H9 (cell line): ENCODE results near the gene TRAFD1. TPM values are rescaled to one million over a fixed set of nuclear protein-coding genes. Genes with fewer than 3 reads are reported as not detected.

Experiments
- DNase-seq: peaks from one replicate; pipeline ENCODE4 v3.0.0-alpha.2; 2017
- H2AFZ ChIP-seq: one replicate; pipeline ENCODE4 v1.6.1; 2013; ENCODE audit warnings: mild to moderate bottlenecking, low read length, control low read depth, moderate library complexity
- H2AK5ac ChIP-seq: 2 replicates; pipeline ENCODE4 v1.6.1; 2013; ENCODE audit warnings: low read length, control low read depth, mixed read lengths; ENCODE audit not compliant: insufficient read length
- H2BK120ac ChIP-seq: one replicate; pipeline ENCODE4 v1.6.1; 2013; ENCODE audit warnings: low read depth, mild to moderate bottlenecking, low read length, control low read depth, inconsistent platforms; ENCODE audit not compliant: poor library complexity, severe bottlenecking
- H2BK12ac ChIP-seq: 2 replicates; pipeline ENCODE4 v1.6.1; 2013; ENCODE audit warnings: low read length, control low read depth, mixed read lengths, low read depth; ENCODE audit not compliant: insufficient read length
- H2BK15ac ChIP-seq: 2 replicates; pipeline ENCODE4 v1.6.1; 2013; ENCODE audit warnings: low read depth, low read length, control low read depth
- H2BK20ac ChIP-seq: one replicate; pipeline ENCODE4 v1.6.1; 2013; ENCODE audit warnings: low read depth, mild to moderate bottlenecking, low read length, control low read depth, inconsistent platforms; ENCODE audit not compliant: poor library complexity, severe bottlenecking
- H2BK5ac ChIP-seq: 2 replicates; pipeline ENCODE4 v1.6.1; 2013; ENCODE audit warnings: low read length, control low read depth, mixed read lengths; ENCODE audit not compliant: insufficient read length
- H3K14ac ChIP-seq: 2 replicates; pipeline ENCODE4 v1.6.1; 2013; ENCODE audit warnings: low read length, control low read depth; ENCODE audit not compliant: insufficient read depth
- H3K18ac ChIP-seq: 2 replicates; pipeline ENCODE4 v1.6.1; 2013; ENCODE audit warnings: low read depth, mild to moderate bottlenecking, mixed read lengths, low read length, control low read depth; ENCODE audit not compliant: insufficient read length
- H3K23ac ChIP-seq: 2 replicates; pipeline ENCODE4 v1.6.1; 2013; ENCODE audit warnings: low read length, control low read depth, mixed read lengths, low read depth; ENCODE audit not compliant: insufficient read length
- H3K23me2 ChIP-seq: 2 replicates; pipeline ENCODE4 v1.6.1; 2013; ENCODE audit warnings: low read depth, mild to moderate bottlenecking, mixed read lengths, low read length, control low read depth; ENCODE audit not compliant: insufficient read length, poor library complexity, severe bottlenecking
- H3K27ac ChIP-seq: 2 replicates; pipeline ENCODE4 v1.5.1; 2013; ENCODE audit warnings: low read length, control low read depth, mixed read lengths, low read depth; ENCODE audit not compliant: insufficient read length
- H3K27me3 ChIP-seq: 2 replicates; pipeline ENCODE4 v1.6.1; 2013; ENCODE audit warnings: low read length, control low read depth, inconsistent platforms; ENCODE audit not compliant: insufficient read depth
- H3K4ac ChIP-seq: 2 replicates; pipeline ENCODE4 v1.6.1; 2013; ENCODE audit warnings: low read depth, mild to moderate bottlenecking, control low read depth, inconsistent platforms, low read length, moderate library complexity
- H3K4me1 ChIP-seq: 2 replicates; pipeline ENCODE4 v1.6.1; 2013; ENCODE audit warnings: low read length, control low read depth, inconsistent platforms; ENCODE audit not compliant: insufficient read depth
- H3K4me2 ChIP-seq: 2 replicates; pipeline ENCODE4 v1.6.1; 2013; ENCODE audit warnings: low read length, control low read depth, mixed read lengths; ENCODE audit not compliant: insufficient read length, insufficient read depth
- H3K56ac ChIP-seq: 2 replicates; pipeline ENCODE4 v1.6.1; 2013; ENCODE audit warnings: low read depth, mild to moderate bottlenecking, mixed read lengths, low read length, control low read depth; ENCODE audit not compliant: insufficient read length
- H3K79me1 ChIP-seq: 2 replicates; pipeline ENCODE4 v1.6.1; 2013; ENCODE audit warnings: low read depth, mild to moderate bottlenecking, moderate library complexity, low read length, control low read depth, inconsistent platforms; ENCODE audit not compliant: insufficient read depth, poor library complexity, severe bottlenecking
- H3K79me2 ChIP-seq: 2 replicates; pipeline ENCODE4 v1.6.1; 2013; ENCODE audit warnings: low read length, control low read depth, inconsistent platforms; ENCODE audit not compliant: insufficient read depth
- H3K9ac ChIP-seq: 2 replicates; pipeline ENCODE4 v1.6.1; 2013; ENCODE audit warnings: low read length, control low read depth, mixed read lengths; ENCODE audit not compliant: insufficient read length; ENCODE audit errors: extremely low read depth
- H3K9me3 ChIP-seq: one replicate; pipeline ENCODE4 v1.6.1; 2013; ENCODE audit warnings: low read depth, low read length, inconsistent platforms; ENCODE audit not compliant: control insufficient read depth
- H3T11ph ChIP-seq: one replicate; pipeline ENCODE4 v1.6.1; 2013; ENCODE audit warnings: mild to moderate bottlenecking, low read length, control low read depth, inconsistent platforms
- H4K20me1 ChIP-seq: one replicate; pipeline ENCODE4 v1.6.1; 2013; ENCODE audit not compliant: control insufficient read depth, insufficient read length, insufficient read depth
- H4K5ac ChIP-seq: 2 replicates; pipeline ENCODE4 v1.6.1; 2013; ENCODE audit warnings: low read depth, mild to moderate bottlenecking, mixed read lengths, low read length, control low read depth; ENCODE audit not compliant: insufficient read length
- H4K8ac ChIP-seq: replicated peaks from 2 replicates; pipeline ENCODE4 v1.6.1; 2013; ENCODE audit warnings: low read length, control low read depth, mixed read lengths, low read depth; ENCODE audit not compliant: insufficient read length
- H4K91ac ChIP-seq: 2 replicates; pipeline ENCODE4 v1.6.1; 2013; ENCODE audit warnings: low read depth, mild to moderate bottlenecking, moderate library complexity, mixed read lengths, low read length, control low read depth; ENCODE audit not compliant: insufficient read length
- H3K27ac Mint-ChIP-seq, 3 experiments: 2 replicates in 2 of 3; 3 replicates in 1 of 3; pipeline ENCODE4 v1.8.0; 2020 to 2021; ENCODE audit warnings: mixed read lengths in 3 of 3, mild to moderate bottlenecking in 1 of 3, moderate library complexity in 1 of 3
- H3K27me3 Mint-ChIP-seq: 2 replicates; pipeline ENCODE4 v1.8.0; 2021; ENCODE audit warnings: low read depth, mild to moderate bottlenecking, moderate library complexity, mixed read lengths
- H3K36me3 Mint-ChIP-seq, 3 experiments: 2 replicates in 2 of 3; 3 replicates in 1 of 3; pipeline ENCODE4 v1.8.0; 2020 to 2021; ENCODE audit warnings: low read depth in 3 of 3, mixed read lengths in 3 of 3; ENCODE audit not compliant: insufficient read depth in 1 of 3
- H3K4me1 Mint-ChIP-seq, 2 experiments: 2 replicates each; pipeline ENCODE4 v1.8.0; 2020; ENCODE audit warnings: mixed read lengths in 2 of 2
- H3K4me3 Mint-ChIP-seq, 2 experiments: 2 replicates in 1 of 2; 3 replicates in 1 of 2; pipeline ENCODE4 v1.8.0; 2020 to 2021; ENCODE audit warnings: mild to moderate bottlenecking in 2 of 2, mixed read lengths in 2 of 2, moderate library complexity in 1 of 2
- H3K9me3 Mint-ChIP-seq, 2 experiments: 2 replicates in 1 of 2; 3 replicates in 1 of 2; pipeline ENCODE4 v1.8.0; 2020; ENCODE audit warnings: mild to moderate bottlenecking in 2 of 2, mixed read lengths in 2 of 2, moderate library complexity in 1 of 2
- CTCF ChIP-seq: fragments of 200-600 bp; sonication (generic); conservative IDR thresholded peaks from 3 replicates; pipeline ENCODE4 v1.8.0; 2021; ENCODE audit warnings: antibody characterized with exemption, mild to moderate bottlenecking
- WGBS: extraction: QIAGEN DNeasy Blood & Tissue Kit; methylation state at CpG from one replicate; pipeline ENCODE4 v1.1.7; 2013; ENCODE audit warnings: missing lambda C conversion rate, low lambda C conversion rate, mixed read lengths; ENCODE audit not compliant: insufficient read length; ENCODE audit errors: extremely low coverage; 5-methylcytosine and 5-hydroxymethylcytosine counted together
- microRNA-seq: library from miRNA; unstranded; fragments of <30 nt; microRNA quantifications from one replicate; pipeline ENCODE4, GENCODE V29; 2020; ENCODE audit warnings: borderline microRNAs expressed
- total RNA-seq: library from RNA; stranded (reverse); gene quantifications from 2 replicates; pipeline ENCODE4 v1.2.1, GENCODE V29; 2021

TRAFD1 gene
- total RNA-seq, 1 experiment from 2014 or later, result 32.0 TPM

DNA sequence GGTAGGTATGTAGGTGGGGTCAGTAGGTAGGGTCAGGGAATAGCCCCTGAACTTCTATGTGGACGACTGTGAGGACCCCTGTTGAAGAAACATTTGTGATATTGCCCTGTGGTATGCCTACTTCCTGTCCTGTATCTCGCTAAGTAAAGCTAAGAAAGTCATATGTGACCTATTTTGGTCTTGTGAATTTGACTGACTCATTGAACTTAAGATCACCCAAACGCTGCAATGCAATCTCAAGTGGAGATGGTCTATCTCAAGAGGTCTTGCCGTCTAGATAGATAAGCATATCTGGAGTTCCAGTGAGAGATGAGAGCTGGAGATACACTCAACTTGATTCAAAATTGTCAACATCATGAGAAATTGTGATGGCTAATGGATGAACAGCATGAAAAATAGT, 73.8 kb downstream of the TRAFD1 start:
- no peak overlapping the region for H3K56ac ChIP-seq
- no peaks in the 10 kb centered on the region for H3K79me1 ChIP-seq
- no peak overlapping the region for H2AK5ac ChIP-seq
- H4K91ac ChIP-seq, result no peak overlapping the region
- Mint-ChIP-seq H3K4me3 (no peak overlapping the region), H3K9me3 (no peaks in the 10 kb centered on the region; a peak in 1 of 5 replicates), H3K4me1 (peaks cover 3 to 4% of the 10 kb centered on the region in 2 experiments; a peak in 3 of 4 replicates), H3K36me3 (peaks cover 10 to 41% (median 26%) of the 10 kb centered on the region in 3 experiments; a peak in 5 of 7 replicates), H3K27me3 (no peaks in the 10 kb centered on the region), H3K27ac (no peak overlapping the region)
- no peak overlapping the region for H2BK20ac ChIP-seq
- no peaks in the 10 kb centered on the region for H3K9me3 ChIP-seq
- H2AFZ ChIP-seq, result no peak overlapping the region
- H2BK120ac ChIP-seq, result no peak overlapping the region
- H3K14ac ChIP-seq, result no peak overlapping the region
- H3K9ac ChIP-seq, result no peak overlapping the region
- no peak for DNase-seq
- H2BK5ac ChIP-seq, result no peak overlapping the region
- H3K4me1 ChIP-seq, result no peaks in the 10 kb centered on the region
- H3K27me3 ChIP-seq, result no peaks in the 10 kb centered on the region
- H3T11ph ChIP-seq, result no peak overlapping the region
- H4K8ac ChIP-seq, result no peak overlapping the region
- H3K4ac ChIP-seq, result no peak overlapping the region
- H4K5ac ChIP-seq, result no peak overlapping the region
- H3K79me2 ChIP-seq, result no peaks in the 10 kb centered on the region
- H3K18ac ChIP-seq, result no peak overlapping the region
- H3K27ac ChIP-seq, result no peak overlapping the region
- no peak overlapping the region for H3K4me2 ChIP-seq
- H2BK12ac ChIP-seq, result no peak overlapping the region
- WGBS, result no CpG with 5 or more reads among the region's 4 CpGs
- no peaks in the 10 kb centered on the region for H3K23me2 ChIP-seq
- H2BK15ac ChIP-seq, result no peak overlapping the region
- TF ChIP-seq CTCF, result no peak
- H4K20me1 ChIP-seq, result peaks cover 2% of the 10 kb centered on the region
- H3K23ac ChIP-seq, result no peak overlapping the region

Small RNAs within 50 kb of the gene (microRNA-seq; reads per million reads assigned to microRNA genes)
- not detected for gene MIR6861

Other genes starting within 250 kb of the TRAFD1 start
- 10.5 and 10.8 TPM in 2 replicates for gene TMEM116, start 112.4 kb upstream of the TRAFD1 start, total RNA-seq
- gene ERP29, start 112.1 kb upstream of the TRAFD1 start, total RNA-seq, result 160 and 164 TPM in 2 replicates
- 54.3 and 57.1 TPM in 2 replicates for gene NAA25, start 16.8 kb upstream of the TRAFD1 start, total RNA-seq